Adrenal gland (tissue), 12 donors: Measurements from ENCODE around the gene OR9Q1. TPM values are rescaled to one million over a fixed set of nuclear protein-coding genes. Genes with fewer than 3 reads are reported as not detected.

Experiments
- DNase-seq, 7 donors: peaks; one replicate each; pipeline ENCODE4 v3.0.0-alpha.2; 2019 to 2020
- H3K27ac ChIP-seq, 5 donors: fragments of 200-600 bp; sonication (generic) in 4 of 5; 1 replicate in 3 of 5; 2 replicates in 2 of 5; pipeline versions ENCODE4 v1.5.1 to v1.8.0; 2016 to 2020; ENCODE audit warnings: mild to moderate bottlenecking in 1 of 5
- H3K27me3 ChIP-seq: fragments of 200-600 bp; 2 replicates; pipeline ENCODE4 v1.8.0; 2021
- H3K36me3 ChIP-seq, 2 donors: fragments of 200-600 bp; replicated peaks in 1 of 2; 1 replicate in 1 of 2; 2 replicates in 1 of 2; pipeline versions ENCODE4 v1.5.1 to v1.8.0; 2018 to 2022
- H3K4me1 ChIP-seq, 2 donors: fragments of 200-600 bp; replicated peaks in 1 of 2; 1 replicate in 1 of 2; 2 replicates in 1 of 2; pipeline versions ENCODE4 v1.5.1 to v1.8.0; 2018 to 2021
- H3K4me3 ChIP-seq, 4 donors: fragments of 200-600 bp; sonication (generic) in 3 of 4; one replicate each; pipeline ENCODE4 v1.5.1; 2016 to 2018
- H3K9me3 ChIP-seq, 3 donors: fragments of 200-600 bp; sonication (generic) in 1 of 3; replicated peaks in 1 of 3; 1 replicate in 2 of 3; 2 replicates in 1 of 3; pipeline versions ENCODE4 v1.5.1 to v1.8.0; 2016 to 2021
- POLR2A ChIP-seq, 2 donors: fragments of 450-650 bp; IDR thresholded peaks; one replicate each; pipeline ENCODE4 v1.6.1; 2017; ENCODE audit warnings: antibody characterized with exemption in 2 of 2, mild to moderate bottlenecking in 2 of 2, moderate library complexity in 1 of 2
- WGBS, 4 donors: extraction: QIAGEN DNeasy Blood & Tissue Kit in 2 of 4; methylation state at CpG; one replicate each; pipeline versions ENCODE4 v1.1.5 to v1.1.7; 2013 to 2017; 5-methylcytosine and 5-hydroxymethylcytosine counted together
- intact Hi-C, 2 donors: fragments of 100-400 bp; cut with DNase I; formaldehyde crosslinking; loops; one replicate each; pipeline versions ENCODE4 v1.14.1 to v1.15.0; 2022 to 2023
- polyA plus RNA-seq, 3 donors: library from polyadenylated mRNA; stranded (reverse); fragments of 200-250 nt in 2 of 3; fragments of 350-450 nt in 1 of 3; fragmentation: Illumina TruSeq in 1 of 3; extraction: RNeasy Lipid Tissue Mini Kit (QIAGEN cat#74804) in 1 of 3; gene quantifications; one replicate each; pipeline ENCODE4 v1.2.3, GENCODE V29; 2013 to 2014
- total RNA-seq, 9 donors: library from RNA; depleted of rRNA in 4 of 9; stranded (reverse); fragments of >200 nt in 4 of 9; fragments of 120-200 nt in 1 of 9; fragmentation: NEBNext Ultra II Directional in 1 of 9; extraction: Animal tissue kit (Norgen Biotek cat#: 25700) in 1 of 9; gene quantifications; one replicate each; pipeline versions ENCODE4 v1.1.0 to v1.2.4, GENCODE V29; 2013 to 2023
- TF ChIP-seq, protein P1 (sequence below), 6 experiments: fragments of 450-650 bp in 4 of 6; fragments of 200-600 bp in 2 of 6; sonication (generic) in 1 of 6; IDR thresholded peaks; 1 replicate in 5 of 6; 2 replicates in 1 of 6; pipeline versions ENCODE4 v1.5.1 to v1.8.0; 2016 to 2021; ENCODE audit warnings: antibody characterized with exemption in 6 of 6, mild to moderate bottlenecking in 2 of 6, moderate library complexity in 1 of 6
- donor health status: healthy with polysubstance abuse.
- donor health status: Bipolar disorder and iron deficiency.
- donor health status: DM: yes; HTN: yes; CAD: no.
- donor health status: DM: no; HTN: no; CAD: no.
- donor health status: DM: no; HTN: no; CAD: no.
- donor health status: DM: yes; HTN: yes; CAD: no.

The OR9Q1 gene
- total and polyA plus RNA-seq, 12 donors: not detected

DNA sequence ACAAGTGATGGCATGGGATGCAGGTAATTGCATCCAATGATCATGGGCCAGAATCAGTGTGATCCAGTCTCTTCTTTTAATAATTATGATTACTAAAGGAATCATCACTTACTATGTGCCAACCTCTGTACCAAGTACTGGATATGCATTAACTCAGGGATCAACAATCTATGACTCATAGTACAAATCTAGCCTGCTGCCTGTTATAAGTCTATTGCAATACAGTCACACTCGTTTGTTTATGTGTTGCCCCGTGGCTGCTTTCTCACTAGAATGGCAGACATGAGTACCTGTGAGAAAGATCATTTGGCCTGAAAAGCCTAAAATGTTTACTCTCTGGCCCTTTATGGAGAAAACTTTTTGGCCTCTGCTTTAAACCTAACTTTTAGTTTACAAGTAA, 52.1 kb downstream of the OR9Q1 start:
- Histone ChIP-seq H3K27ac (no peak overlapping the region), H3K4me3 (no peak overlapping the region), H3K27me3 (no peaks in the 10 kb centered on the region), H3K36me3 (no peaks in the 10 kb centered on the region), H3K4me1 (no peaks in the 10 kb centered on the region), H3K9me3 (no peaks in the 10 kb centered on the region)
- WGBS, 4 donors: 25 to 34% (median 28%) methylated on average over 2 of the region's 2 CpGs
- intact Hi-C loops: no loop called here
- DNase-seq: no peak
- TF ChIP-seq, protein P1, sequence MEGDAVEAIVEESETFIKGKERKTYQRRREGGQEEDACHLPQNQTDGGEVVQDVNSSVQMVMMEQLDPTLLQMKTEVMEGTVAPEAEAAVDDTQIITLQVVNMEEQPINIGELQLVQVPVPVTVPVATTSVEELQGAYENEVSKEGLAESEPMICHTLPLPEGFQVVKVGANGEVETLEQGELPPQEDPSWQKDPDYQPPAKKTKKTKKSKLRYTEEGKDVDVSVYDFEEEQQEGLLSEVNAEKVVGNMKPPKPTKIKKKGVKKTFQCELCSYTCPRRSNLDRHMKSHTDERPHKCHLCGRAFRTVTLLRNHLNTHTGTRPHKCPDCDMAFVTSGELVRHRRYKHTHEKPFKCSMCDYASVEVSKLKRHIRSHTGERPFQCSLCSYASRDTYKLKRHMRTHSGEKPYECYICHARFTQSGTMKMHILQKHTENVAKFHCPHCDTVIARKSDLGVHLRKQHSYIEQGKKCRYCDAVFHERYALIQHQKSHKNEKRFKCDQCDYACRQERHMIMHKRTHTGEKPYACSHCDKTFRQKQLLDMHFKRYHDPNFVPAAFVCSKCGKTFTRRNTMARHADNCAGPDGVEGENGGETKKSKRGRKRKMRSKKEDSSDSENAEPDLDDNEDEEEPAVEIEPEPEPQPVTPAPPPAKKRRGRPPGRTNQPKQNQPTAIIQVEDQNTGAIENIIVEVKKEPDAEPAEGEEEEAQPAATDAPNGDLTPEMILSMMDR (IDR thresholded peaks at IDR 0.05): no peak
- no peak for TF ChIP-seq POLR2A (IDR thresholded peaks at IDR 0.05)

DNA sequence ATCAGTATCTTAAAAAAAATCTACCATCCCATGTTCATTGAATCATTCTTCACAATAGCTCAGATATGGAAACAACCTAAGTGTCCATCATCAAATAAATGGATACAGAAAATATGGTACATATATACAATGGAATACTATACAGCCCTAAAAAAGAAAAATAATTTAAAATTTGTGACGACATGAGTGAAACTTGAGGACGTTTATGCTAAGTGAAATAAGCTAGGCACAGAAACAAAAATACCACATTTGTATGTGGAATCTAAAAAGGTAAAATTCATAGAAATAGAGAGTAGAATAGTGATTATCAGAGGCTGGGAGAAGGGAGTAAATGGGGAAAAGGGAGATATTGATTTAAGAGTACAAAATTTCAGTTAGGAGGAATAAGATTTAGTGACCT, 62.8 kb downstream of the OR9Q1 start:
- Histone ChIP-seq H3K27me3 (no peaks in the 10 kb centered on the region), H3K4me3 (no peak overlapping the region), H3K9me3 (no peaks in the 10 kb centered on the region), H3K36me3 (no peaks in the 10 kb centered on the region), H3K4me1 (no peaks in the 10 kb centered on the region), H3K27ac (no peak overlapping the region)
- TF ChIP-seq, protein P1 (IDR thresholded peaks at IDR 0.05): no peak
- TF ChIP-seq POLR2A (IDR thresholded peaks at IDR 0.05): no peak
- WGBS, 4 donors: 42 to 52% (median 50%) methylated on average over 2 of the region's 2 CpGs
- intact Hi-C loops: no loop called here
- no peak for DNase-seq

DNA sequence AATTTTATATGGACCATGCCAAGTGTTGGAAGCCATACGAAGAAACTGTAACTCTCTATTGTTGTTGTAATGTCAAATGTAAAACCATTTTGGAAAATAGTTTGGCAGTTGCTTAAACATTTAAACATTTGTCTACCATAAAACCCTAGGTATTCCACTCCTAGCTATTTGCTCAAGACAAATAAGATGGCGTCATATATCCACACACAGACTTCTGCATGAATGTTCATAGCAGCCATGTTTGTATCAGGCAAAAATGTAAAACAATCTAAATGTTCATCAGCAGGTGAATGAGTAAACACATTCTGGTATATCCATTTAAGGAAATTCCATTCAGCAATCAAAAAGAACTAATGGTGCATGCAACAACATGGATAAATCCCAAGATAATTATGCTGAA, 73.8 kb downstream of the OR9Q1 start:
- H3K27me3 ChIP-seq: peaks cover 3% of the 10 kb centered on the region
- H3K4me3 ChIP-seq: no peak overlapping the region
- intact Hi-C loops: no loop called here
- H3K9me3 ChIP-seq: no peaks in the 10 kb centered on the region
- WGBS, 4 donors: 72 to 85% (median 78%) methylated on average over 2 of the region's 2 CpGs
- TF ChIP-seq, protein P1 (IDR thresholded peaks at IDR 0.05): no peak
- no peak for TF ChIP-seq POLR2A (IDR thresholded peaks at IDR 0.05)
- no peak overlapping the region for H3K27ac ChIP-seq
- H3K4me1 ChIP-seq: no peaks in the 10 kb centered on the region
- DNase-seq: no peak
- no peaks in the 10 kb centered on the region for H3K36me3 ChIP-seq

GRCh38 chr11:58121096-58121495, 97.4 kb downstream of the OR9Q1 start:
- intact Hi-C loops: no loop called here
- no peaks in the 10 kb centered on the region for H3K9me3 ChIP-seq
- 51 to 69% (median 68%) methylated on average over 1 of the region's 1 CpG for whole genome bisulfite sequencing, 4 donors
- H3K4me1 ChIP-seq: no peaks in the 10 kb centered on the region
- no peaks in the 10 kb centered on the region for H3K36me3 ChIP-seq
- H3K4me3 ChIP-seq: no peak overlapping the region
- no peak overlapping the region for H3K27ac ChIP-seq
- H3K27me3 ChIP-seq: no peaks in the 10 kb centered on the region
- TF ChIP-seq, protein P1 (IDR thresholded peaks at IDR 0.05): no peak
- no peak for DNase-seq
